C4-2B (cell line): Measurements from ENCODE around the gene RASGRP3.

Source experiments
- ZFX ChIP-seq: fragments of 450-650 bp; IDR thresholded peaks from 2 replicates; pipeline ENCODE4 v1.6.1; 2017
- TF ChIP-seq, protein P1 (sequence below): fragments of 450-650 bp; conservative IDR thresholded peaks from 2 replicates; pipeline ENCODE4 v1.5.1; 2017; ENCODE audit warnings: mild to moderate bottlenecking

DNA sequence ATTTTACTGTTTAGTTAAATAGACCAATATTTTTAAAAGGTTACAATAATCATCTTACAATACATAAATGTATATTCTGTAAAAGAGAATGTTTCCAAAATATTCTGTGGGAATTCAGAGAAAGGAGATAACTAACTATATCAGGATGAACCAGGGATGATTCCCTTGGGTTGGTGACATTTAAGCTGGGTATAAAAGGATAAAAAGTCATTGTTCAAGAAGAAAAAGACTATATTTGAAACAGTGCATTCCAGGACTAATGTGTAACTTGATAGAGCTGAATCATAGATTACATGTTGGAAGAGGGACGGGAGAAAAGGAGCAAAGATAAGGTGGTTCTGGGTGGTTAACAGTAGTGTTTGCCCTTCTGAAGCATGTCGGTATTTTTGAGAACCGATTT lies 10.1 kb downstream of the RASGRP3 start:
- TF ChIP-seq, protein P1, sequence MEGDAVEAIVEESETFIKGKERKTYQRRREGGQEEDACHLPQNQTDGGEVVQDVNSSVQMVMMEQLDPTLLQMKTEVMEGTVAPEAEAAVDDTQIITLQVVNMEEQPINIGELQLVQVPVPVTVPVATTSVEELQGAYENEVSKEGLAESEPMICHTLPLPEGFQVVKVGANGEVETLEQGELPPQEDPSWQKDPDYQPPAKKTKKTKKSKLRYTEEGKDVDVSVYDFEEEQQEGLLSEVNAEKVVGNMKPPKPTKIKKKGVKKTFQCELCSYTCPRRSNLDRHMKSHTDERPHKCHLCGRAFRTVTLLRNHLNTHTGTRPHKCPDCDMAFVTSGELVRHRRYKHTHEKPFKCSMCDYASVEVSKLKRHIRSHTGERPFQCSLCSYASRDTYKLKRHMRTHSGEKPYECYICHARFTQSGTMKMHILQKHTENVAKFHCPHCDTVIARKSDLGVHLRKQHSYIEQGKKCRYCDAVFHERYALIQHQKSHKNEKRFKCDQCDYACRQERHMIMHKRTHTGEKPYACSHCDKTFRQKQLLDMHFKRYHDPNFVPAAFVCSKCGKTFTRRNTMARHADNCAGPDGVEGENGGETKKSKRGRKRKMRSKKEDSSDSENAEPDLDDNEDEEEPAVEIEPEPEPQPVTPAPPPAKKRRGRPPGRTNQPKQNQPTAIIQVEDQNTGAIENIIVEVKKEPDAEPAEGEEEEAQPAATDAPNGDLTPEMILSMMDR = no peak
- TF ChIP-seq ZFX = no peak
